Upper lobe of left lung (tissue), 4 donors: ENCODE measurements around the gene GOLGA3.

Source experiments
- EP300 ChIP-seq, 4 donors: sonication (generic); formaldehyde crosslinking; IDR thresholded peaks; one replicate each; pipeline ENCODE4 v1.5.1; 2017; ENCODE audit warnings: antibody characterized with exemption in 4 of 4, control low read depth in 2 of 4
- POLR2A ChIP-seq, 4 donors: fragments of 450-650 bp; IDR thresholded peaks; one replicate each; pipeline ENCODE4 v1.5.1; 2016 to 2017; ENCODE audit warnings: antibody characterized with exemption in 4 of 4, mild to moderate bottlenecking in 2 of 4
- POLR2AphosphoS5 ChIP-seq, 2 donors: sonication (generic); formaldehyde crosslinking; IDR thresholded peaks; one replicate each; pipeline ENCODE4 v1.5.1; 2017; ENCODE audit warnings: antibody characterized with exemption in 2 of 2
- TF ChIP-seq, protein P1 (sequence below), 6 experiments: fragments of 450-650 bp in 4 of 6; fragments of 200-600 bp in 2 of 6; sonication (generic) in 2 of 6; IDR thresholded peaks; one replicate each; pipeline ENCODE4 v1.5.1; 2016 to 2019; ENCODE audit warnings: antibody characterized with exemption in 6 of 6

DNA sequence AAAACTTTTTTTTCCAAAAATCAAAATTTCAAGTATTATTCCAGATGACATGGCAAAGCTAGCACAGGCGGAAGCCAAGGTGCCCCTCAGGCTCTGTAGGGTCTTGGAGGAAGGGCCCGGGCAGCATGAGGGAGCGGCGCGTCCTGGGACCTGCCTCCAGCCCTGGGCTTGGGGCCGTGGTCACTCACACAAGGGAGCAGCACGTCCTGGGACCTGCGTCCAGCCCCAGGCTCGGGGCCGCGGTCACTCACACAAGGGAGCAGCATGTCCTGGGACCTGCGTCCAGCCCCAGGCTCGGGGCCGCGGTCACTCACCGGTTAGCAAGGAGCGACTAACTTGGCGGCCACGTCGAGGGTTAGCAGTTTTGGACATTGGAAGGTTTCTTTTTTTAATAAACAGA is 11.9 kb upstream of the GOLGA3 start:
- TF ChIP-seq POLR2A (IDR thresholded peaks at IDR 0.05) (no peak), EP300 (IDR thresholded peaks at IDR 0.05) (no peak), POLR2AphosphoS5 (IDR thresholded peaks at IDR 0.05) (no peak)
- TF ChIP-seq, protein P1, sequence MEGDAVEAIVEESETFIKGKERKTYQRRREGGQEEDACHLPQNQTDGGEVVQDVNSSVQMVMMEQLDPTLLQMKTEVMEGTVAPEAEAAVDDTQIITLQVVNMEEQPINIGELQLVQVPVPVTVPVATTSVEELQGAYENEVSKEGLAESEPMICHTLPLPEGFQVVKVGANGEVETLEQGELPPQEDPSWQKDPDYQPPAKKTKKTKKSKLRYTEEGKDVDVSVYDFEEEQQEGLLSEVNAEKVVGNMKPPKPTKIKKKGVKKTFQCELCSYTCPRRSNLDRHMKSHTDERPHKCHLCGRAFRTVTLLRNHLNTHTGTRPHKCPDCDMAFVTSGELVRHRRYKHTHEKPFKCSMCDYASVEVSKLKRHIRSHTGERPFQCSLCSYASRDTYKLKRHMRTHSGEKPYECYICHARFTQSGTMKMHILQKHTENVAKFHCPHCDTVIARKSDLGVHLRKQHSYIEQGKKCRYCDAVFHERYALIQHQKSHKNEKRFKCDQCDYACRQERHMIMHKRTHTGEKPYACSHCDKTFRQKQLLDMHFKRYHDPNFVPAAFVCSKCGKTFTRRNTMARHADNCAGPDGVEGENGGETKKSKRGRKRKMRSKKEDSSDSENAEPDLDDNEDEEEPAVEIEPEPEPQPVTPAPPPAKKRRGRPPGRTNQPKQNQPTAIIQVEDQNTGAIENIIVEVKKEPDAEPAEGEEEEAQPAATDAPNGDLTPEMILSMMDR (IDR thresholded peaks at IDR 0.05) = no peak
